NB4 (cell line): ENCODE measurements around the gene GAS1.

Experiments used
- DNase-seq: peaks from one replicate; pipeline ENCODE4 v3.0.0; 2010; ENCODE audit warnings: low read depth
- H3K4me3 ChIP-seq: one replicate; pipeline ENCODE4 v1.5.1; 2011; ENCODE audit warnings: mild to moderate bottlenecking, low read depth, low read length, moderate library complexity
- CTCF ChIP-seq: IDR thresholded peaks from one replicate; pipeline ENCODE4 v1.5.1; 2012; ENCODE audit warnings: low read depth, low read length
- MYC ChIP-seq: IDR thresholded peaks from 2 replicates; pipeline ENCODE4 v1.6.1; 2011; ENCODE audit warnings: low read depth, low read length
- POLR2A ChIP-seq: IDR thresholded peaks from 2 replicates; pipeline ENCODE4 v1.6.1; 2011; ENCODE audit warnings: mild to moderate bottlenecking; ENCODE audit not compliant: insufficient read length; ENCODE audit errors: extremely low read depth
- TF ChIP-seq, protein P1 (sequence below): IDR thresholded peaks from 2 replicates; pipeline ENCODE4 v1.6.1; 2011; ENCODE audit warnings: low read depth, low read length

The GAS1 gene

GRCh38 chr9:86958203-86958602 lies 10.9 kb upstream of the GAS1 start:
- TF ChIP-seq, protein P1, sequence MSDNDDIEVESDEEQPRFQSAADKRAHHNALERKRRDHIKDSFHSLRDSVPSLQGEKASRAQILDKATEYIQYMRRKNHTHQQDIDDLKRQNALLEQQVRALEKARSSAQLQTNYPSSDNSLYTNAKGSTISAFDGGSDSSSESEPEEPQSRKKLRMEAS = no peak
- TF ChIP-seq CTCF (no peak), MYC (no peak), POLR2A (no peak)
- no peak for DNase-seq
- H3K4me3 ChIP-seq = no peak overlapping the region

DNA sequence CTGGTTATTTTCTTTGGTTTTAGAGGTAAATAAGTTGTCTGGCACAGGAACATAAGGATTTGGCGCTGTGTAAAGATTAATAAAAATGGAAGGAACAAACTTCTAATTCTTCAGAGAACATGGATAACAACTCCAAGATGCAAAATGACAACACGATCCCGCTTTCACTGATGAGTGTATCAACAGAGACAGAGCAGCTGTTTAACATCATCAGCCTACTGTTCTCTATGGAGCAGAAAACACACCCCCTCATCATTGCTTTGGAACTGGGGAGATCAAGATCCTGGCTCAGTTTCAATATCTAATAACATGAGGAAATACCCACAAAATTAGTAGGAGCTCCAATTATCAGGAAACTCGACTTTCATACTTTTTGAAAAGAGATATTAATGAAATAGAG lies 8.3 kb upstream of the GAS1 start:
- no peak overlapping the region for H3K4me3 ChIP-seq
- TF ChIP-seq MYC (no peak), CTCF (no peak), POLR2A (no peak)
- TF ChIP-seq, protein P1 = no peak
- no peak for DNase-seq

DNA sequence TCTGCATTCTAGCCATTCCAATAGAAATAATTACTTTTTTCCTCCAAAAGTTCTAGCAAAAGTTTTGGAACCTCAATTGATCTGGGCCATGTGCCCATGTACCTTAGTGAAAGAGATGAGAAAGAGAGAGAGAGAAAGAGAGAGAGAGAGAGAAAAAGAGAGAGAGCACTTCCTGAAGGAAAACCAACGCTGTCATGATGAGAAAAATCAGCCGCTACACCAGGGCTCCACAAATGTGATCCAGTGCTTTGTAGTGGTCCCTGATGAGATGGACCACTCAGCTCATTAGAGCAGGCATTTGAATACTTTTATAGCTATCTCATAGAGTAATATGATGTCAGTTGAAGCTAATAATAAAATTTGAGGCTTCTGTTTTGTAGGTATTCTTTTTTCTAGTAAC lies 7.7 kb upstream of the GAS1 start:
- DNase-seq = no peak
- TF ChIP-seq CTCF = no peak

GRCh38 chr9:86953181-86953580 lies 5.9 kb upstream of the GAS1 start:
- TF ChIP-seq, protein P1 = no peak
- TF ChIP-seq CTCF = no peak
- no peak for TF ChIP-seq MYC
- no peak for TF ChIP-seq POLR2A
- no peak overlapping the region for H3K4me3 ChIP-seq
- no peak for DNase-seq

More for the DNA sequence above, 7.7 kb upstream of the GAS1 start:
- H3K4me3 ChIP-seq = no peak overlapping the region

DNA sequence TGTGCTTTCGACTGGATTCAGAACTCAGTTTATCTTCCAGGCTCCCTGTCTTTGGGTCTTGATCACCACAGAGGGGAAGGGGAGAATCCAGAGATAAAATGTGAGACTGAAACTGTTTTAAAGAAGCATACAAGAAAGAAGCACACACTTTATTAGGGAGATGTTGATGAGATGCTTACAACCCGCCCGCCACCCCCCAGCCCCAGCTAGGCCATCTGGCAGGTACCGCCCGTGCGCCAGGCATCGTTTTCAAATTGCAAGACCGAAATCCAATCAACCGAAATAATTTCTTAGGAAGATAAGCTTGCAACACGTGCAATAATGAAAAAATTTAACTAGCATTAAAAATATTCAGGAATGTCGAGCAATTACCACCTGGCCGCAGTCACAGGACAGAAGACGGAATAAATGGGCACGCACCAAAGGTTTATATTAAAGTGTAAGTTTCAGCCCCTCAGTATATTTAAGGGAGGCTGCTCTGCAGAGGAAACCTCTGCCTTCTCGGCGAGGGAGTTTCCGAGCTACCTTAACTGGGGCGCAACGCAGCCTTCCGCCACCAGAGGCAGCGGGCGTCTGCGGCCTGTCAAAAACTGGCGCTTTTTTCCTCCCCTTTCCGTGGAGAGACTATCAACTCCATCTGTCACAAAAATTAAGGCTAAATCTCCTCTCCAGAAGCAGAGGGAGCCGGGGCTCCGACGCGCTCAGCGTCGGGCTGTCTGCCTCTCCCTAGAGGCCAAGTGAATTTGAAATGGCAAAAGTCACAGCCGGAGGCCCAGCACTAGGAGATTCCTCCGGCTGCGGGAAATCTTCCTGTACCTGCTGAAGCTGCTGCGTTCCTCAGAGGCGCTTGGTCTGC lies 996 bp upstream of the GAS1 start:
- H3K4me3 ChIP-seq = peak overlapping the region; percentile 38
- TF ChIP-seq CTCF (peak; percentile 51), POLR2A (no peak)
- peak; percentile 78 for DNase-seq
